GM15510 (cell line): ENCODE measurements around the gene ODF2L.

Experiments used
- POLR2A ChIP-seq: IDR thresholded peaks from 3 replicates; pipeline ENCODE4 v1.6.1; 2011; ENCODE audit warnings: borderline replicate concordance; ENCODE audit not compliant: insufficient read length; ENCODE audit errors: extremely low read depth

ODF2L gene

DNA sequence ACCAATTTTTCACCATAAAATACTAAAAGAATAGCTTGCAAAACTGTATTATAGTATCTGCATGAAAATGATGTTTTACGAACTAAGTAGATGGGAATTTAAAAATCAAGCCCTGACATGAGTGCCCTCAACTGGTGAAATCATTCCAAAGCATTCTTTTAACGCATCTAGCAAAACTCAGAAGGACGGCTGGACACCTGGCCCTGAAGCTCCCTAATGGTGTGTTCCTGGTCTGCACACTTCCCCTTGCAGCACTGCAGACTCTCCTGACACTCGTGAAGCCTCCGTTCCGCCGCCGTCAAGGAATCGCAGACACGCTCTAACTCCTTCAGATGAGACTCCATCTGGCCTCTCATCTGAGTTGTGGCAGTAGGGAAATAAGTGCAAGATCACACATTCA is 39.9 kb downstream of the ODF2L start:
- no peak for TF ChIP-seq POLR2A

DNA sequence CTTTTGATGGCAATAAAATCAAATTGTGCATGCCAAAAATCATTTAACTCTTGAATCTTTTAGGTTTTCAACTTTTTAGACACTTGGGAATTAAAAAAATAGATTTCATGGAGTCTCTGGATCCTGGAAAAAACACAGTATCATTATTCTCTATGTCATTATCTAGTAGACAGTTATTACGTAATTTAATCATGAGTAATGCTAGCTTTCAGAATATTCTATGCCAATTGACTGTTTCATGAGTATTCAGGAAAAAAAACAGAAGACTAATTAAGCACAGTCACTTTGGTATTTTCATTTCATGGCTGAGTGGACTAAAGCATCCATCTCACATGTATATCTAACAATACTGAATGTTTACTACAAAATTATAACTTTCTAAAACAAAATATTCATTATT is 44.0 kb downstream of the ODF2L start:
- no peak for TF ChIP-seq POLR2A

DNA sequence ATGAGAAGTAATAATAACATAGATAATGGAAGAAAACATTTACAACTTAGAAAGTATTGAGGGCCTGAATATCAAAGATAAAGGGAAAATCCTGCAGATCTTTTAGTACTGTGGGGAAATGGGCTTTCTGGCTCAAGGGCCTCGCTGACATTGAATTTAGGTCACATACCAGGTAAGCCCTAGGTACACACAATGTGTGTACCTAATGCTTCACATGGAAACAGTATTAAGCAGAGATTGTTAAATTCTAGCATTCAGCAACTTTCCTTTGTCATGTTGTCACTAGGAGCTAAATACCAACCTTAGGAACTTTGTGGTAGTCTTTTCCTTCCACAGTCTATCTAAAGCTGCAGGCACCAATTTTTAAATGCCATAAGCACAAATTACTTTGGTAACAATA is 49.7 kb downstream of the ODF2L start:
- TF ChIP-seq POLR2A: no peak

DNA sequence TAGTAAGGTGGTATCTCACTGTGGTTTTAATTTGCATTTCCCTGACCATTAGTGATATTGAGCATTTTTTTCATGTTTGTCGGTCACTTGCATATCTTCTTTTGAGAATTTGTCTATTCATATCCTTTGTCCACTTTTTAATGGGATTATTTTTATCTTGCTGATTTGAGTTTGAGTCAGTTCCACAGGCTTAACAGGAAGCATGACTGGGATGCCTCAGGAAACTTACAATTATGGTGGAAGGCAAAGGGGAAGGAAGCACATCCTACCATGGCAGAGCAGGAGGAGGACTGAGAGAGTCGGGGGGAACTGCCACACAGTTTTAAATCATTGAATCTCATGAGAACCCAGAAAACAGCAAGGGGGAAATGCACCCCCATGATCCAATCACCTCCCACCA is 51.1 kb downstream of the ODF2L start:
- no peak for TF ChIP-seq POLR2A

DNA sequence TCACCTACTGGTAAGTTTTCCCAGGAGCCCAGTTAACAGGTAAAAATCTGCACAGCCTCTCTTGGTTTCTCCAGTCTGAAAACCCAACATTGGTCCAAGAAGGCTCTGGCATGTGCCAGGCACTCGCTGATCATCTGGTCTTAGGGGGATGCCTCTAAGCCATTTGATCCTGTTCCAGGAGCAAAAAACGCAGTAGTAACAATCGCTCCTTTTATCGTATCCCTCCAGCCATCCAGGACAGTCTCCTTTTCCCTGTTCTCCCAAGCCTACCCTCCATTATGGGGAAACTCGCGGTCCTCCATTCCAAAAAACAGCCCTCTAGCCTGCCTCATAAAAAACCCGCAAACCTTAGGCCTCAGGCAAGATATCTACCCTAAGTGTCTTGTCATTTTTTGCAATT is 56.2 kb downstream of the ODF2L start:
- no peak for TF ChIP-seq POLR2A

DNA sequence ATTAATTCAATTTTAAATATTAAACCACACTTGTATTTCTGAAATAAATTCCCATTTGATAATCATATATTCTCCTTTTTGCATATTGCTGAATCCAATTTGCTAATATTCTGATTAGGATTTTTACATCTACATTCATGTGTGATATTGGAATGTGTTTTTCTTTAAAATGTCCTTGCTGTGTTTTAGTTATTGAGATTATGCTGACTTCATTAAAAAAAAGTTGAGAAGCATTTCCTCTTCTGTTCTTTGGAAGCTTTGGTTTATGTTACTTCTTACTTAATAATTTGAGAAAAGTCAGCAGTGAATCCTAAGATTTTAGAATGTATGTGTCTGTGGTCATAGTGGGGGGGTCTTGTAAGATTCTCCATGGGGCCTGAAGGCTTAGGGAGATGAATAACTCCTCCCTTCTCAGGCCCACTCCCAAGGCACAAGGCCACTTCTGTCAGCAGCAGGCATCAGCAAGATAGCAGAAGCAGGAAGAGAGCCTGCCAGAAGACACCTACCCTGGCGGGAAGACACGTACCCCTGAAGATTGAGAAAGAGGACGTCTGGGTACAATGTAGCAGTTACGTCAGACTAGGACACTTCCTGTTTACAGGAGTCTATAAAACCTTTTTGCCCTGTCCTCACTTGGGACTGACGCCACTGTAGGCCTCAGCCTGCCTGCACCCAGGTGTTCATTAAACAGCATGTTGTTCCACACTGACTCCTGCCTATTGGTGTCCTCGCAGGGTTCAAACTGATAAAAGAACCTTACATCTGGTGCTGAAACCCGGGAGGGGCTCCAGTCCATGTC is 56.9 kb downstream of the ODF2L start:
- no peak for TF ChIP-seq POLR2A

DNA sequence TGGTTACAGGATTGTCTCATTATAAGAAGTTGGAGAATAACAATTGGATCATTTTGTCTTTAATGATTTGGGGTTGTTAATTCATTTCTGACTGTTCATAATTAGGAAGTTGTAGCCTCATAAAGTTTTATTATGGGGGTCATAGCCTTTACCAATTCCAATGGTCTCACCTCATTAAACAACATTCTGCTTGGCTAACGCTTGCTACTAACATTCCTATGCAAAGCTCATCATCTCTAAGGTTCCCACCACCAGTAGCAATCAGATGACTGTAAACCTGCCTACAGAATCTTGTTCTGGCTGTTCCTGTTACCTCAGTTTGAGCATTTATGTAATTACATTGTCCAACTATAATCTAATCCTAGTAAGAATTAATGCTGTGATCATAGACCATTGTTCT is 60.2 kb downstream of the ODF2L start:
- no peak for TF ChIP-seq POLR2A

DNA sequence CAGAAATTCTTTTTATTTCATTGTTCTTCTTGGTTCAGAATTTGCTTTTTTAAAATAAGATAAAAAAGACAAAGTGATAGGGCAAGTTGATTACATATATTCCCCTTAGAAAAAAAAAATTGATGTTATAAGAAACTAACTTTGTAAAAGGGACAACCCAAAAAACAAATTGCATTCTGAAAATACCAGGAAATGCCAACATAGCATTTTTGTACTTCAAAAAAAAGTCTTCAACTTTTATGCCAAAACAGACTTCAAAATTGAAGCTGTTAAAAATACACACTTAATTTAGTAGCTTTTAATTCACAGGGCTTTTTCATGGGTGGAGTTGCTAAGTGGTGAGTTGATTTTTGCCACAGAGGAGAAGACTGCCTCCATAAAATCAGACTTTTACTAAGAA is 70.9 kb downstream of the ODF2L start:
- TF ChIP-seq POLR2A: no peak

DNA sequence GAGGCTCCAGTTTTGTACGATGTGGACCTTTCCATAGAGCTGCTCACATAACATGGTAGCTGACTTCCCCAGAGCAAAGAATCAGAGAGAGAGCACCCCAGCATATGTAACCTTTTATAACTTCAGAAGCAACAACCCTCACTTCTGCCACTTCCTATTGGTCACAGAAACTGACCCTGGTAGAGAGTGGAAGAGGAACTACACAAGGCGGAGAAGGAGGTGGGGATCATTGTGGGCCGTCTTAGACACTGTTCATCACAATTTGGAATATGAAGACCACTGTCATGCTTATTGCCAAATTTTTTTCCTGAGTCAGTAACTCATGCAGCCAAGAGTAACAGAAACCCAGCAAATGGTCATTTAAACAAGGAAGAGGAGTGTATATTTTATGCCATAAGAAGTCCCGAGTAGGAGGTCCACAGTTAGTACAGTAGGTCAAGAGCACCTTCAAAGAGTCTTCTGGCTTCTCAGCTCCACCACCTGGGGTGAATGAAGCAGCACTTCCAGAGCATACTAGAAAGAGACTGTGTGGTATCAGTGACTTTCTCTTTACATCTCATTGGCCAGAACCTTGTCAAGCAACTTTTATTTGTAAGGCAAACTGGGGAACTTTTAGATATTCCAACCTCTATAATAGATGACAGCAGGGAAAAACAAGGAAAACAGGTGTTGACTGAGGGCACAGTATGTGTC is 71.8 kb downstream of the ODF2L start:
- TF ChIP-seq POLR2A: no peak

DNA sequence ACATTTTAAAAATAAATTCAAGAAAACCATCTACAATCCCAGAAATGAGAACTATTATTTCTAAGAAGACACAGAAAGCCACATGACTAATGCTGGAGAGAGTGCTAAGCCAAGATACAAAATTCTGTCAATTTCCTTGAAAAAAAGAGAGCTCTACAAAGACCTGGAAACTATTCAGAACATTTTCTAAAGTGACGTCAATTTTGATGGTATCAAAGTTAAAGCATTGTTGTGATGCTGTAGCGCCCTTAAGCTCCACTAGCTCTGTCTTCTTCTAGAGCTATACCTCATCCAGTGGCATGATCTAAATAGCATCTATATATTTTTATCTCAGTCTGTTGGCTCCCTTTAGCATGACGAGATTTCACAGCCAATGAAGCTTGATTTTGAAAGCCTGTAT is 73.9 kb downstream of the ODF2L start:
- no peak for TF ChIP-seq POLR2A

DNA sequence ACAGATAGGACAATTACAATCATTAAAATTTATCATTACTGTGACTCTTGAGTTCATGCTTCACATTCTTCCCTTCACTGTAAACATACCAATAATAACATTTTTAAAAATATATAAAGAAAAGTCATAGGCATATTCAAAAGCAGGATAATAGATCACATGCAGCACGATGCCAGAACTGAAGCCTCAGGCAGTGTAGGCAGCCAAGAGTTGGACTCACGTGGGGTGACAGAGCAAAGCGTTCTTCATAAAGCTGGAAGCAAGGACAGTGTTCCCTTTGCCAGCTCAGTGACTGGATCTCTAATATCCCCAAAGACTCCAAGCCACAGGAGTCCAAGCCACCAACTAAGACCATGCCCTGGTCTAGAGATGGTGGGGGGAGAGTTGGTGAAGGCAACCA is 77.7 kb downstream of the ODF2L start:
- TF ChIP-seq POLR2A: no peak

DNA sequence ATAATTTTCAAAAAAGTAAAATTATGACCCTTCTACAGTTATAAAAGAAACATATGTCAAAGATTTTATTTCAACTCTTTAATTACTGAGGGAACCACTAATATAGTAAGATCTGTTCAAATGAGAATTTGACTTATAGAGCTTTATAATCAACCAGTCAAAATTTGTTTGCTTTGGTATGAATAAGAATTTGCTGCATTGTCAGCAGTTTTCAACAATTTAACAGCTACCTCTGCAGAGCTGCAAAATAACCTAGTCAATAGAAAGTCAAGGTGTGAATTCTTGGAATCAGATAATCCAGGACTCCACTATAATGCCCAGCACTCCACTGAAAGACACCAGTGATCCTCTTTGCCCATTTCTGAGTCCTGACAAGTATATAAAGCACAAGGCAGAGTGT is 78.2 kb downstream of the ODF2L start:
- no peak for TF ChIP-seq POLR2A

DNA sequence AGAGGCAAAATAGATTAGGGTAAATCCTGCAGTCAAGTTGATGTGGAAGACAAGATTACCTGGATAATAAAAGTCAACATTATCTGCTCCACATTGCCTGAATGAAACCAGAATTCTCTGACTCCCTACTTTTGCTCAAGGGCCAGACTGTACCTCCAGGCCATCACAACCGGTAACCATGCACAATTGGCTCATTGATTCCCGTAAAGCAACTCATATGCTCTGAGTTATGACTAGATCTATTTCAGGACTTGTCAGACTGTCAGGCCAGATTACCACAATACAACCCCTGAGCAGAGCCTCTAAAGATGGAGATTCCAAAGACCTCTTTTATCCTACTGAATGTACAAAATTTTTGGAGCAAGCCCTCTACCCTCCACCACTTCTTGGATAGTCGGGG is 90.4 kb downstream of the ODF2L start:
- TF ChIP-seq POLR2A: no peak

DNA sequence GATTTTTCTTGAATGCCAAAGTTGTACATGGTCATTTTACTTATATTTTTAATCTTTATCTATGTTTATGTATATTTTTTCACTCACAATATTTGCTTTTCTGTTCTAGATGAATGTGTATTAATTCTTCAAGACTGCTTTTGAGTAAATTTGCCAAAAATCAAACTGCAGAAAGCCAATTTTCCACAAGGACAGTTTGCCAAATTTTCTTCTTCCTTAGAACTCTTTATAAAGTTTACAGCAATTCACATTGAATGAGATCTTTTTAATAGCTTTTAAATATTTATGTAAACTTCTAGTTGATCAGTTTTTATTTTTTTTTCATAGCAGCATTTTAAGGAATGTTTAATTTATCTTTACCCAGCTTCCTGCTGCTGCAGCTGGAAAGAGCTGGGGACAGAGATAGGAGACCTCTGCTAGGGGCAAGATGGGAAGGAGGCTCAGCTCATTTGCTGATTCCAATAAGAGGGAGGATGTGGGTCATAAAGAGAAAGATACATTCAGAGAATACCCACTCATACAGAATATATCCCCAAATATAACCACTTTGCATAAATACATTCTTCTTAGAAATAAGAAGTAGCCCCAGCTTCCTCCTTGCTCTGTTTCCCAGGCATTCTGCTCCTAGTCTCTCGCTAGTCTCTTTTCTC is 93.0 kb downstream of the ODF2L start:
- TF ChIP-seq POLR2A: no peak
